Hippocampal formation (tissue), 2 donors: ENCODE measurements around the gene SYNE1.
"Not testable (repeated sequence)": the region's sequence is repeated elsewhere in the genome, so short reads cannot be mapped to it uniquely, and the experiment has no call there.

Source experiments
- DNase-seq, 2 donors: peaks; one replicate each; lab custom pipeline; 2025; lab: John Stamatoyannopoulos, UW

SYNE1 gene

DNA sequence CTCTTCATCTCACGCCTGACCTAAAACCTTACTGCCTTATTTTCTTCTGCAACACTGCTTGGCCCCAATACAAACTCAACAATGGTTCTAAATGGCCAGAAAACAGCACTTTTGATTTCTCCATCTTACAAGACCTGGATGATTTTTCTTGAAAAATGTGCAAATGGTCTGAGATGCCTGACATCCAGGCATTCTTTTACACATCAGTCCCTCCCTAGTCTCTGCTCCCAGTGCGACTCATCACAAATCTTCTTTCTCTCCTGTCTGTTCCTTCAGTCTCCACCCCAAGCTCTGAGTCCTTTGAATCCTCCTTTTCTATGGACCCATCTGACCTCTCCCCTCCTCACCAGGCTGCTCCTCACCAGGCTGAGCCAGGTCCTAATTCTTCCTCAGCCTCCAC, 145.7 kb downstream of the SYNE1 start:
- DNase-seq: not testable (repeated sequence)

GRCh38 chr6:152490971-152491378, 146.2 kb downstream of the SYNE1 start:
- DNase-seq: not testable (repeated sequence)

GRCh38 chr6:152484806-152485205, 152.4 kb downstream of the SYNE1 start:
- no peak for DNase-seq

- no peak for DNase-seq
Measured at GRCh38 chr6:152482289-152482688, 154.9 kb downstream of the SYNE1 start.

DNA sequence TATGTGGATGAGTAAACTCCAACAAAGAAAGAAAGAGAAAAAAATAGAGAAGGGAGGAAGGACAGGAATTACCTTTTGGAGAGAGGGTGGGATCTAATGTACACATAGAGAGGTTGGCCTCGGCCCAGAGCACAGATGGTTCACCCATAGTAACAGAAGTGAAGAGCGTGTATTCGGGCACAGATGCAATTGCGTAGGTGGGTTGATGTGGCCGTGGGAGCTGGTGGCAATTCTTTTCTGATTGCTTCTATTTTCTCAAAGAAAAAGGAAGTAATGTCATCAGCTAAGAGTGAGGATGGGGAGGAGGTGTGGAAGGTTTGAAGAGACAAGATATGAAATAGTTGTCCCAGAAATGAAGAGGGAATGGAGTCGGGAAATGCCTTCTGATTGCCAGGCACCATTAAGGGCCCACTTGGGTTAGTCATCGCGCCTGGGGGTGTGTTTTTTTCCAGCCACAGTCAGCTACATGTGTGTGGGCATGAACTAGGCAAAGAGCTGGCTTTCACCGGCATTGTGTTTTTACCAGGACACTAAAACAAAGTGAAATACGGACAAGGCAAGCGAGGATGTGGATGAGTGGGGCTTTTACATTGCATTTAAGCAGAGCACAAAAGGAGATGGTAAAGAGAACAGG, 158.7 kb downstream of the SYNE1 start:
- peak in 1 of 2 donors; percentile 34 for DNase-seq

DNA sequence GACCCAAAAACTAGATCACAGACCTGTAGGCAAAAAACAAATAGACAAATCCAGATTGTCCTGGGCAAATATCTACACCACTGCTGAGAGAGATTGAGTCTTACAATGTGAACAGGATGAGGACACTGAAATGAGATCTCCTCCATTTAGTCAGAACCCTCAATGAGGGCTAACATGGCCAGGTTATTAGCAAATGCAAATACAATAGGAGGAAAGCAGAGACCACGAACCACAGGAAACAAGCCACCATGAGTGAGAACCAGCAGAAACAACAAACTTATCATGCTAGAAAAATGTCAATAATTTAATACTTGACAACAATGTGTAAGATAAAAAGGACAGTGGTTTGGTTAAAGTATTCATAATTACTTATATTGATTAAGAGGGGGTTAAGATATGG, 162.8 kb downstream of the SYNE1 start:
- DNase-seq: no peak

GRCh38 chr6:152472325-152472724, 164.8 kb downstream of the SYNE1 start:
- DNase-seq: no peak

DNA sequence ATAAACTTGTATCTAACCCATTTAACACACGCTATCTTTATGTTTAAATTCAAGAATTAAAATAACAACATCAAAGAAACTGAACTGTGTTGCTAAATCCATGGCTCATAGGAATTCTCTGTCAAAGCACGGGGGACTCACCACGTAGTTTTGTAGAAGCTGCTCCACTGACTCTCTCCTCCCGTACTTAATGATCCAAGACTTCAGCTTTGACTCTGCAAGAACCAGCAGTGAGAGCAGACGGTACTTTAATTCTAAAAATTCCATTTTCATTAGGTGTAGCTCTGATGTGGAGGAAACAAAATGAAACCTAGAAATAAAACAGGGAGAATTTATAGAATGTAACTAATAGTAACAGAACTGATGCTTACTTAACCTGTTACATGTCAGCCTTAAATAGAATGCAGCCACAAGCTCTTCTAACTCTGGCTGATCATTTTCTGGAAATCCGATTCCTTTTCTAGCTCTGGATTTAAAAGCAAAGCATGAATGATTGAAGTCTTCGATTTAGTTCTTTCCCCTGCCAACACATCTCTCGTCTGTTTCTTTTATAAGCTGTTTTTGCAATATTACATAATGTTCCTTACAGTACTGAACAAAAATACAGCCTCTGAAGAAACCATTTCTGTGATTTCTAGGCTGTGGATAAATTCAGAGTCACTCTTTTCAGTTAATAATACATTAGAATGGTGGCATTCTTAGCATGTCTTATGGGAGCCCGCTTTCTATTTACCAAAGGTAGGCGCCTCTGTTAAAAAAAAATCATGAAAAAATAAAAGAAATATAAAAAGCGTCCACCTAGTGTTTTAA, 165.5 kb downstream of the SYNE1 start:
- DNase-seq: no peak

DNA sequence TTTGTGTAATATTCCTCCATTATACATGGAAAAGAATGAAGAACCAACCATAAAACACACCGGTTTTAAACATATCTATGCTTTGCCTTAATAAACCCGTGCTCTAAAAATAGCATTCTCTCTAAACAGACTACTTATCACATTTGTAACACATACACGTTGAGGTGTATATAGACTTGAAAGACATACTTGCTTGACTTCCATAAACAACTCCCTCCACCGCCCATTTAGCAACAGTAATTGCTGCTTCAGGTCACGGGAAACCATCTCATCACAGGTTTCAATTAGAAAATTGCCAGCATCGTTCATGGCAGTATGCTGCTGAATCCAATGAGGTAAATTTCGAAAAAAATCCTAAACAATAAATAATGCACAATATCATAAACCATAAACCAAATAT, 174.0 kb downstream of the SYNE1 start:
- no peak for DNase-seq

- DNase-seq: no peak
Measured at GRCh38 chr6:152462716-152463115, 174.4 kb downstream of the SYNE1 start.

DNA sequence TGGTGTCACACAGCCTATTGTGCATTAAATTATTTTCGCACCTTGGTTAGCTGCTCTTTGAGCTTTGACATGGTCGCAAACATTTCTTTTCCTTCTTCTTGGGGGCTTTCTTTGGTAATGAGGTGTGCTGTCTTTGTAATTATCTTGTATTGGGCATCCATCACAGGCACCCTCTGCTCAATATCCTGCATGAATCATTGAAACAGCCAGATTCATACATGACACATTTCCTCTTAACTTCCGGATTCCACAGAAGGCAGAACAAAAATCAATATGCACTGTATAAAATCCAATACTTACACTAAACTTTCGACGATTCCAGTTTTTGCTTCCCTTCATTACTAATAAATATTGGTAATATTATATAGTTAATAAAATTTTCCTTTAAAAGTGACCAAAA, 175.6 kb downstream of the SYNE1 start:
- DNase-seq: no peak

- DNase-seq: no peak
Measured at GRCh38 chr6:152458648-152459644, 178.2 kb downstream of the SYNE1 start.

- no peak for DNase-seq
Measured at GRCh38 chr6:152457949-152458624, 179.1 kb downstream of the SYNE1 start.

- DNase-seq: no peak
Measured at GRCh38 chr6:152454003-152454402, 183.2 kb downstream of the SYNE1 start.

GRCh38 chr6:152453421-152453820, 183.7 kb downstream of the SYNE1 start:
- no peak for DNase-seq

DNA sequence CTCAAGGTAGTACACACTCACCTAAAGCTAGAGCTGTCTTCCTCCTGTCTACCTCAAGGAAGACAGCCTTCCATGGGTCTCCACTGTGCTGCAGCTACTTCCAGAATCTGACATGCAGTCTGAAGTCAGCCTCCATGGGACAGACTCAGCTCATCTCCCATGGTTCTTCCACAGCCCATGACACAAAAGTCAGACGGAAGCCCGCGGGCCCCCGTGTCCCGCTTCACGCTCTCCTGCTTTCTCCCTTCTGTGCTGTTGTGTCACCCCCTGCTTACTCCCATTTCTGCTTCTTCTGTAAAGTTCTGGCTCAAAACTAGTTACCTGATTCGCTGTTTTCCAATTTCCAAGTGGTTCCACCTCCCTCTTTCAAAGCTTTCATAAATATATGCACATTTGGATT, 184.5 kb downstream of the SYNE1 start:
- no peak for DNase-seq

DNA sequence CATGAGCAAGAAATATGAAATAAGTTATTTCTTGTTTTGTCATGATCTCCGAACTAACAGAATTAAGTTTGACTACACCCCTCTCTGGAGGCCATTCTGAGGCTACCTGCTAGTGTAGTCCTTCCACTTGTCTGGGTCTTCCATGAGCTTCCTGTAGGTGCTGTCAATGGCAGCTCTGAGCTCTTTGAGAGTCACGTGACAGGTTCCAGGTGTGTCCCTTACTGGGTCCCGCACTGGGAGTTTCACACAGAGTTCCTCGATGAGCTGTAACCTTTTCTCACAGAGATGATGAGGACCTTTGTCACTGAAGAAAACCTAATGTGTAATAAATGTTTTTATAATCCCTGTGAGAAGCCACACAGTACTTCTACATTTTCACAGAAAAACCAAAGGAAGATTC, 186.6 kb downstream of the SYNE1 start:
- DNase-seq: no peak

DNA sequence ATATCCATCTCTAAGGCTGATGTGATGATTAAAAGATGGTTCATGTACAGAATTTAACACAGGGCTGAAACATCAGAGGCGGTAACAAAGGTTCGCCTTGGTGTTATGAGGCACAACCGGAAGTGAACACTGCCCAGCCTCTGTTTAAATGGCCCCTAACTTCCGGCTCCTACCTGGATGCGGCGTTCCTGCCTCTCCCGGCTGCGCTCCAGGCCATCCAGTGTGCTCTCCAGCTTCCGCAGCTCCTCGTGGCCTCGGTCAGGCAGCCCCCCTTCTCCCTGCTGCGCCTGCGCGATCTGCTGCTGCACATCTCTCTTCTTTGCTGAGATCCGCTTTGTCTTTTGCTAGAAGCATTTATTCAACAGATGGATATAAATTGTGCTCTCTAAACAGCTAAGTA, 195.3 kb downstream of the SYNE1 start:
- DNase-seq: no peak

DNA sequence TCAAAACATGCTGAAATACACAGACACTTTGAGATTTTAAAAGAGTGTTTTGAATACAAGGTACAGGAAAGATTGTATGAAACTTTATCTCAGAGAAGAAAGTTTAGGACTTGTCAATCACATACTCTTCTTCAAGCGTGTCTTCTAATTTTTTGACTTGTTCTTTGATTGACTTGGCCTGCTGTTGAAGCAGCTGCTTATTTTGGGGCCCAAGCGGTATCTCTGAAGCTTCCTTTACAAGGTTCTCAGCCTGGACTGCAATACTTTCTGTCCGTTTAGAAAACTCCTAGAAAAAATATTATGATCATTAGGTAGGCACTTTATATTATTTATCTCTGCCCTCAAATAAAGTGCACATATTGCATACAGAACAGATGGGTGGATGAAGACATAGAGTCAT, 201.3 kb downstream of the SYNE1 start:
- no peak for DNase-seq

GRCh38 chr6:152432758-152433157, 204.4 kb downstream of the SYNE1 start:
- peak in 1 of 2 donors; percentile 48 for DNase-seq

GRCh38 chr6:152428126-152428525, 209.0 kb downstream of the SYNE1 start:
- no peak for DNase-seq

GRCh38 chr6:152426276-152426675, 210.9 kb downstream of the SYNE1 start:
- no peak for DNase-seq
